Fibroblast of peridontal ligament (primary cell): Measurements from ENCODE around the gene NANOS3.

ENCODE experiments used
- DNase-seq: peaks from one replicate; pipeline ENCODE4 v3.0.0-alpha.2; 2010; ENCODE audit errors: extremely low read depth

The NANOS3 gene

GRCh38 chr19:13864667-13865570 is 12.0 kb upstream of the NANOS3 start:
- no peak for DNase-seq

GRCh38 chr19:13865571-13866462 is 11.1 kb upstream of the NANOS3 start:
- DNase-seq, result no peak

- DNase-seq, result no peak
These were observed 10.4 kb upstream of the NANOS3 start for GRCh38 chr19:13866463-13867046.

GRCh38 chr19:13868663-13869062 is 8.3 kb upstream of the NANOS3 start:
- DNase-seq, result no peak

GRCh38 chr19:13869281-13869680 is 7.7 kb upstream of the NANOS3 start:
- DNase-seq, result no peak

GRCh38 chr19:13870873-13871272 is 6.1 kb upstream of the NANOS3 start:
- DNase-seq, result no peak

- no peak for DNase-seq
These were observed 4.6 kb upstream of the NANOS3 start for GRCh38 chr19:13872339-13872694.

GRCh38 chr19:13872695-13873389 is 4.1 kb upstream of the NANOS3 start:
- DNase-seq, result no peak

GRCh38 chr19:13873834-13874515 is 3.0 kb upstream of the NANOS3 start:
- DNase-seq, result no peak

GRCh38 chr19:13875824-13876223 is 1.1 kb upstream of the NANOS3 start:
- DNase-seq, result no peak

- DNase-seq, result no peak
These were observed 369 bp downstream of the NANOS3 start for GRCh38 chr19:13877303-13877702.

GRCh38 chr19:13880059-13881043 is 3.4 kb downstream of the NANOS3 start:
- DNase-seq, result peak; percentile 95

GRCh38 chr19:13881251-13881691 is 4.3 kb downstream of the NANOS3 start:
- DNase-seq, result no peak

GRCh38 chr19:13881692-13882418 is 4.9 kb downstream of the NANOS3 start:
- DNase-seq, result peak; percentile 37

- no peak for DNase-seq
These were observed 5.5 kb downstream of the NANOS3 start for GRCh38 chr19:13882419-13882795.

- no peak for DNase-seq
These were observed 5.9 kb downstream of the NANOS3 start for GRCh38 chr19:13882836-13883235.

- no peak for DNase-seq
These were observed 6.7 kb downstream of the NANOS3 start for GRCh38 chr19:13883516-13884064.

GRCh38 chr19:13884726-13885591 is 8.0 kb downstream of the NANOS3 start:
- DNase-seq, result no peak
